Fibroblast of lung (primary cell): ENCODE measurements around the gene NCKAP5. TPM values are rescaled to one million over a fixed set of nuclear protein-coding genes. Genes with fewer than 3 reads are reported as not detected.

Source experiments
- DNase-seq, 2 donors: peaks; one replicate each; pipeline versions ENCODE4 v3.0.0 to v3.0.0-alpha.2; 2010; ENCODE audit warnings: low read depth in 2 of 2
- H2AFZ ChIP-seq: 2 replicates; pipeline ENCODE4 v1.5.1; 2012; ENCODE audit warnings: low read length, control low read depth, inconsistent platforms
- H3K27ac ChIP-seq: 2 replicates; pipeline ENCODE4 v1.5.1; 2011; ENCODE audit warnings: low read length, control low read depth; ENCODE audit not compliant: insufficient read depth
- H3K27me3 ChIP-seq: 2 replicates; pipeline ENCODE4 v1.5.1; 2011; ENCODE audit warnings: mild to moderate bottlenecking, low read length; ENCODE audit not compliant: control insufficient read depth, insufficient read depth
- H3K36me3 ChIP-seq: 2 replicates; pipeline ENCODE4 v1.5.1; 2011; ENCODE audit warnings: low read length; ENCODE audit not compliant: control insufficient read depth, insufficient read depth
- H3K4me1 ChIP-seq: 2 replicates; pipeline ENCODE4 v1.5.1; 2011; ENCODE audit warnings: low read length; ENCODE audit not compliant: control insufficient read depth, insufficient read depth; ENCODE audit errors: extremely low read depth
- H3K4me2 ChIP-seq: 2 replicates; pipeline ENCODE4 v1.5.1; 2011; ENCODE audit warnings: low read length, control low read depth; ENCODE audit not compliant: insufficient read depth; ENCODE audit errors: extremely low read depth
- H3K4me3 ChIP-seq, 4 experiments: fragments of 200-600 bp in 1 of 4; sonication (generic) in 1 of 4; replicated peaks in 1 of 4; 2 replicates each; pipeline ENCODE4 v1.5.1; 2011 to 2016; ENCODE audit warnings: low read length in 4 of 4, low read depth in 3 of 4, mild to moderate bottlenecking in 3 of 4, control low read depth in 2 of 4, inconsistent platforms in 1 of 4, mixed read lengths in 1 of 4; ENCODE audit not compliant: insufficient read depth in 1 of 4; ENCODE audit errors: control extremely low read depth in 1 of 4
- H3K79me2 ChIP-seq: 2 replicates; pipeline ENCODE4 v1.5.1; 2012; ENCODE audit warnings: mild to moderate bottlenecking, low read length, inconsistent platforms; ENCODE audit not compliant: control insufficient read depth, insufficient read depth
- H3K9ac ChIP-seq: 2 replicates; pipeline ENCODE4 v1.5.1; 2011; ENCODE audit warnings: mild to moderate bottlenecking, low read length, control low read depth; ENCODE audit not compliant: insufficient read depth
- H3K9me3 ChIP-seq: 2 replicates; pipeline ENCODE4 v1.5.1; 2012; ENCODE audit warnings: low read depth, low read length; ENCODE audit not compliant: control insufficient read depth, insufficient read depth
- H4K20me1 ChIP-seq: 2 replicates; pipeline ENCODE4 v1.5.1; 2011; ENCODE audit warnings: low read length; ENCODE audit not compliant: control insufficient read depth, insufficient read depth; ENCODE audit errors: extremely low read depth
- EZH2 ChIP-seq: IDR thresholded peaks from 2 replicates; pipeline ENCODE4 v1.5.1; 2012; ENCODE audit warnings: low read length, control low read depth, mild to moderate bottlenecking; ENCODE audit errors: missing control alignments
- polyA plus RNA-seq, 2 donors: library from polyadenylated mRNA; depleted of rRNA in 1 of 2; stranded (reverse) in 1 of 2; unstranded in 1 of 2; fragments of >200 nt; gene quantifications; 2 replicates each; pipeline ENCODE4 v1.2.1, GENCODE V29; 2011 to 2012; ENCODE audit warnings: missing spikeins in 1 of 2
- total RNA-seq: library from RNA; depleted of rRNA; stranded (reverse); fragments of >200 nt; gene quantifications from 2 replicates; pipeline ENCODE4 v1.2.1, GENCODE V29; 2014
- TF ChIP-seq, protein P1 (sequence below), 2 donors: IDR thresholded peaks in 1 of 2; conservative IDR thresholded peaks in 1 of 2; 1 replicate in 1 of 2; 2 replicates in 1 of 2; pipeline ENCODE4 v1.5.1; 2011 to 2012; ENCODE audit warnings: low read length in 2 of 2, control low read depth in 1 of 2, inconsistent platforms in 1 of 2, low read depth in 1 of 2, mild to moderate bottlenecking in 1 of 2

Gene NCKAP5
- total and polyA plus RNA-seq, 2 donors (not counting 1 experiment from before 2014, with no cell fraction given), result 2.6 to 6.2 TPM

DNA sequence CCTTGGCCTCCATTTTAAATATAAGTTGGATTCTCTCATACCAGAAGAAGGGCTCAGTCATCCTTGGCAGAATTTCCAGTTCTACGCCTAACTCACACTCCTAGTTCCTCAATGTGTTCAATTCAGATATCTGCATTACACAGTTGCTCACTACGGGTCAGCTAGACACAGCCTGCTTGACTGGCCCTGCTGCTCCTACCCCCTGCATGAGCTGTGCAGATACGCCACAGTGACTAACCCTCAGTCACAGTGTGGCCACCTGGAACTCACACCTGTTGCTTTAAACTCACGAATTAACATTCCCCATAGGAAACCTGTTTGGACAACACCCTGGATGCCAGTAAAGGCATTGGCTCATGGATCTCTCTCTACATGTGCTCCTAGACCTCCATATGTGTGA is 429.6 kb downstream of the NCKAP5 start:
- H3K36me3 ChIP-seq, result no peaks in the 10 kb centered on the region
- no peak for DNase-seq
- H3K27ac ChIP-seq, result no peak overlapping the region
- no peak overlapping the region for H2AFZ ChIP-seq
- no peak overlapping the region for H3K4me2 ChIP-seq
- no peak overlapping the region for H3K4me3 ChIP-seq
- no peaks in the 10 kb centered on the region for H3K27me3 ChIP-seq
- H3K9me3 ChIP-seq, result no peaks in the 10 kb centered on the region
- TF ChIP-seq EZH2, result no peak
- TF ChIP-seq, protein P1, sequence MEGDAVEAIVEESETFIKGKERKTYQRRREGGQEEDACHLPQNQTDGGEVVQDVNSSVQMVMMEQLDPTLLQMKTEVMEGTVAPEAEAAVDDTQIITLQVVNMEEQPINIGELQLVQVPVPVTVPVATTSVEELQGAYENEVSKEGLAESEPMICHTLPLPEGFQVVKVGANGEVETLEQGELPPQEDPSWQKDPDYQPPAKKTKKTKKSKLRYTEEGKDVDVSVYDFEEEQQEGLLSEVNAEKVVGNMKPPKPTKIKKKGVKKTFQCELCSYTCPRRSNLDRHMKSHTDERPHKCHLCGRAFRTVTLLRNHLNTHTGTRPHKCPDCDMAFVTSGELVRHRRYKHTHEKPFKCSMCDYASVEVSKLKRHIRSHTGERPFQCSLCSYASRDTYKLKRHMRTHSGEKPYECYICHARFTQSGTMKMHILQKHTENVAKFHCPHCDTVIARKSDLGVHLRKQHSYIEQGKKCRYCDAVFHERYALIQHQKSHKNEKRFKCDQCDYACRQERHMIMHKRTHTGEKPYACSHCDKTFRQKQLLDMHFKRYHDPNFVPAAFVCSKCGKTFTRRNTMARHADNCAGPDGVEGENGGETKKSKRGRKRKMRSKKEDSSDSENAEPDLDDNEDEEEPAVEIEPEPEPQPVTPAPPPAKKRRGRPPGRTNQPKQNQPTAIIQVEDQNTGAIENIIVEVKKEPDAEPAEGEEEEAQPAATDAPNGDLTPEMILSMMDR (conservative IDR thresholded peaks at IDR 0.05 in 1 of 2, IDR thresholded peaks at IDR 0.05 in 1 of 2; ENCODE audit: low read depth in 1 of 2, low read length in 2 of 2), result no peak
- no peaks in the 10 kb centered on the region for H3K79me2 ChIP-seq
- H3K9ac ChIP-seq, result no peak overlapping the region
- no peaks in the 10 kb centered on the region for H3K4me1 ChIP-seq
- no peaks in the 10 kb centered on the region for H4K20me1 ChIP-seq

DNA sequence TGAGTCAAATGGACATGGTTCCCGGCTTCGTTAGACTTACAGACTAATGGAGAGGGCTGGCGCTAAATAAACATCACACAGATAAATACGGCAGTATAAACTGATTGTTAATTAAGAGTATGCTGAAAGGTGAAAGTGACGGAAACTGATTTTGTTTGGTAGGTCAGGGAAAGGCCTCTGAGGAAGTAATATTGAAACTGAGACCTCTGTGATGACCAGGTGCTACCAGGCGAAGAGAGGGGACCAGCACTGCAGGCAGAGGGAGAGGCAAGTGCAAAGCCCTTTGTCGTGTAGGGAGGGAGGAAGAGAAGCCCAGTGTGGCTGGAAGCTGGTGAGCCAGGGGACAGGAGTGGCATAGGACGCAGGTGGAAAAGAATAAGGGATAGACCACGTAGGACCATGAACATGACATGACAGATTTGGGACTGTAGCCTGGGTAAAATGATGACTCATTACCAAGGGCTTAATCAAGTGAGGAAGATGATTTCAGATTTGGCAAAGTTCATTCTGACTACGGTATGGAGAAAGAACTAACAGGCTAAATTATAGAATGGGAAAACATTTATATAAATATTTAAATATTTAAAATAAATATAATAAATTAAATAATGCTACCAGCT is 433.1 kb downstream of the NCKAP5 start:
- Histone ChIP-seq H3K9ac (no peak overlapping the region), H3K4me1 (no peaks in the 10 kb centered on the region), H3K4me2 (no peak overlapping the region), H3K36me3 (no peaks in the 10 kb centered on the region), H3K27me3 (no peaks in the 10 kb centered on the region), H3K79me2 (no peaks in the 10 kb centered on the region), H4K20me1 (no peaks in the 10 kb centered on the region), H3K9me3 (no peaks in the 10 kb centered on the region), H2AFZ (no peak overlapping the region), H3K4me3 (no peak overlapping the region), H3K27ac (no peak overlapping the region)
- DNase-seq, result peak in 1 of 2 donors; percentile 8
- TF ChIP-seq EZH2, result no peak
- TF ChIP-seq, protein P1 (conservative IDR thresholded peaks at IDR 0.05 in 1 of 2, IDR thresholded peaks at IDR 0.05 in 1 of 2; ENCODE audit: low read depth in 1 of 2, low read length in 2 of 2), result no peak

DNA sequence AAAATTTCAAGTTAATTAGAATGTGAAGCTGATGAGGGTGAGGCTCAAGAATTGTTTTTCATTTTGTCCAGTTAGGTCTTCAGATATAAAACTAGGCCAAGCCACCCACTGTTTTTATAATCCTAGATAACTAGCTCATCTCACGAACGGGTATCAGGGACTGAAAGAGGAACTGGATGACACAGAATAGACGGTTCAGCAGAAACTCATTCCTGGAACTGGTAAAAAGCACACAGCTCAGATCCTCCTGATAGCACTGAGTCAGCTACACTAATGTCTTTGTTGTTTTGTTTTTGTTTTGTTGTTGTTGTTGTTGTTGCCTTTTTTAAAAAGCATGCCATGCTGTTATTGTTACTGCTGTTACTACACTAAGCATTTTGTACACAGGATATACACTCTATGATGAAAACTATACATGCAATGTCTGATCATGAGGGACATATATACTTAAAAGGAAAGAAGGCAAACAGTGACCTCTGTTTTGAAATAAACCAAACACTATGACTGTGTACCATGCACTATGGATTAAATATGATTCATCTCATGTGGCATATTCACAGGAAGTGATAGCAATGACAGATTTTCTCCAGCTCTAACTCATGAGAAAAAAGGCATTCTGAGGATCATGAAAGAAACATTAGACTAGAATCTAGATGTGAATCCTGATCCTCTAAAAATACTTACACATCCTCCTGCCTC is 437.6 kb downstream of the NCKAP5 start:
- Histone ChIP-seq H4K20me1 (no peaks in the 10 kb centered on the region), H3K27ac (no peak overlapping the region), H3K4me2 (no peak overlapping the region), H2AFZ (no peak overlapping the region), H3K9me3 (no peaks in the 10 kb centered on the region), H3K79me2 (no peaks in the 10 kb centered on the region), H3K9ac (no peak overlapping the region), H3K27me3 (no peaks in the 10 kb centered on the region), H3K4me3 (no peak overlapping the region), H3K36me3 (no peaks in the 10 kb centered on the region), H3K4me1 (no peaks in the 10 kb centered on the region)
- peak in 1 of 2 donors; percentile 21 for DNase-seq
- TF ChIP-seq EZH2, result no peak
- TF ChIP-seq, protein P1 (conservative IDR thresholded peaks at IDR 0.05 in 1 of 2, IDR thresholded peaks at IDR 0.05 in 1 of 2; ENCODE audit: low read depth in 1 of 2, low read length in 2 of 2), result no peak
